Liver (tissue), 3 donors: ENCODE data around the gene MUC6.

Source experiments
- EGR1 ChIP-seq, 2 donors: IDR thresholded peaks; 2 replicates each; pipeline ENCODE4 v1.6.1; 2016 to 2018; ENCODE audit warnings: antibody characterized with exemption in 2 of 2, low read depth in 2 of 2
- FOXA2 ChIP-seq: IDR thresholded peaks from 2 replicates; pipeline ENCODE4 v1.6.1; 2016; ENCODE audit warnings: antibody characterized with exemption
- GABPA ChIP-seq, 2 donors: IDR thresholded peaks in 1 of 2; conservative IDR thresholded peaks in 1 of 2; 2 replicates each; pipeline ENCODE4 v1.6.1; 2016; ENCODE audit warnings: antibody characterized with exemption in 2 of 2, mild to moderate bottlenecking in 1 of 2, moderate library complexity in 1 of 2
- JUND ChIP-seq, 2 donors: IDR thresholded peaks; 2 replicates each; pipeline ENCODE4 v1.6.1; 2016; ENCODE audit warnings: antibody characterized with exemption in 2 of 2
- RAD21 ChIP-seq, 2 donors: IDR thresholded peaks; 2 replicates each; pipeline ENCODE4 v1.6.1; 2016; ENCODE audit warnings: antibody characterized with exemption in 2 of 2, mild to moderate bottlenecking in 2 of 2
- RXRA ChIP-seq, 2 donors: IDR thresholded peaks; 2 replicates each; pipeline ENCODE4 v1.6.1; 2017 to 2018; ENCODE audit warnings: antibody characterized with exemption in 2 of 2, mild to moderate bottlenecking in 1 of 2
- SP1 ChIP-seq: IDR thresholded peaks from 2 replicates; pipeline ENCODE4 v1.6.1; 2018; ENCODE audit warnings: antibody characterized with exemption, mild to moderate bottlenecking
- TAF1 ChIP-seq: conservative IDR thresholded peaks from 2 replicates; pipeline ENCODE4 v1.6.1; 2016; ENCODE audit warnings: antibody characterized with exemption, mild to moderate bottlenecking
- TF ChIP-seq, protein P1 (sequence below): fragments of 150-350 bp; IDR thresholded peaks from 2 replicates; pipeline ENCODE4 v1.5.1; 2017; ENCODE audit warnings: improper control_type of control experiment, low read depth, low read length; ENCODE audit not compliant: missing input control
- TF ChIP-seq, protein P2 (sequence below): IDR thresholded peaks from 2 replicates; pipeline ENCODE4 v1.6.1; 2016; ENCODE audit warnings: antibody characterized with exemption
- TF ChIP-seq, protein P3 (sequence below): IDR thresholded peaks from 2 replicates; pipeline ENCODE4 v1.6.1; 2016; ENCODE audit warnings: antibody characterized with exemption, mild to moderate bottlenecking
- TF ChIP-seq, protein P4 (sequence below): IDR thresholded peaks from 2 replicates; pipeline ENCODE4 v1.6.1; 2016; ENCODE audit warnings: antibody characterized with exemption
- TF ChIP-seq, protein P5 (sequence below): IDR thresholded peaks from 2 replicates; pipeline ENCODE4 v1.6.1; 2016; ENCODE audit warnings: antibody characterized with exemption
- donor health status: healthy.
- donor health status: healthy.

DNA sequence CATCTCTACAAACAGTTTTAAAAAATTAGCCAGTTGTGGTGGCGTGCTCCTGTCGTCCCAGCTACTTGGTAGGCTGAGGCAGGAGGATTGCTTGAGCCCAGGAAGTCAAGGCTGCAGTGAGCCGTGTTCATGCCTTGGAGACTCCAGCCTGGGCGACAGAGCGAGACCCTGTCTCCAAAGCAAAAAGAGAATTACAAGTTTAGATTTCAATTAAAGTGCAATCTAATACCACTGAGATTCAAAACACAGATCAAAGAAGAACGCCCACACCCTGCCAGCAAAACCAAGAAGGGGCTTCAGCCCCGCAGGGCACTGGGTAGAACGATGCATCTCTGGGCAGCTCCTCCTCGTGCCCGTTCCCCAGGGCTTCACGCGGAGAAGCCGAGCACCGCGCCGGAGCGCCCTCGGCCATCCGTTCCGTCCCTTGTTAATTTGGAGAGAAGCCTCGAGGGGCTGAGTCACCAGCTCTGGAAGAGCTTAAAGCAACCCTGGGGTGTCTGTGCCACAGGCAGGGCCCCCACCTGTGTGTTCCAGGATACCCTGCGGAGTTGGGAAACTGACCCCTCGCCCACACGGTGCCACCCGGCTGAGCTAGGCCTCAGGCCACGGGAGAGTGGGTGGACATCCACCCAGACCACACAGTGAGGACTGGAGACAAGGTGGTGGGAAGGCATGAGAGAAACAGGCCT lies 63.9 kb downstream of the MUC6 start:
- TF ChIP-seq, protein P1, sequence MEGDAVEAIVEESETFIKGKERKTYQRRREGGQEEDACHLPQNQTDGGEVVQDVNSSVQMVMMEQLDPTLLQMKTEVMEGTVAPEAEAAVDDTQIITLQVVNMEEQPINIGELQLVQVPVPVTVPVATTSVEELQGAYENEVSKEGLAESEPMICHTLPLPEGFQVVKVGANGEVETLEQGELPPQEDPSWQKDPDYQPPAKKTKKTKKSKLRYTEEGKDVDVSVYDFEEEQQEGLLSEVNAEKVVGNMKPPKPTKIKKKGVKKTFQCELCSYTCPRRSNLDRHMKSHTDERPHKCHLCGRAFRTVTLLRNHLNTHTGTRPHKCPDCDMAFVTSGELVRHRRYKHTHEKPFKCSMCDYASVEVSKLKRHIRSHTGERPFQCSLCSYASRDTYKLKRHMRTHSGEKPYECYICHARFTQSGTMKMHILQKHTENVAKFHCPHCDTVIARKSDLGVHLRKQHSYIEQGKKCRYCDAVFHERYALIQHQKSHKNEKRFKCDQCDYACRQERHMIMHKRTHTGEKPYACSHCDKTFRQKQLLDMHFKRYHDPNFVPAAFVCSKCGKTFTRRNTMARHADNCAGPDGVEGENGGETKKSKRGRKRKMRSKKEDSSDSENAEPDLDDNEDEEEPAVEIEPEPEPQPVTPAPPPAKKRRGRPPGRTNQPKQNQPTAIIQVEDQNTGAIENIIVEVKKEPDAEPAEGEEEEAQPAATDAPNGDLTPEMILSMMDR: no peak
- TF ChIP-seq, protein P2, sequence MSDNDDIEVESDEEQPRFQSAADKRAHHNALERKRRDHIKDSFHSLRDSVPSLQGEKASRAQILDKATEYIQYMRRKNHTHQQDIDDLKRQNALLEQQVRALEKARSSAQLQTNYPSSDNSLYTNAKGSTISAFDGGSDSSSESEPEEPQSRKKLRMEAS: no peak
- TF ChIP-seq RAD21 (IDR thresholded peaks at IDR 0.05) (no peak), GABPA (IDR thresholded peaks at IDR 0.05 in 1 of 2, conservative IDR thresholded peaks at IDR 0.05 in 1 of 2) (no peak), RXRA (IDR thresholded peaks at IDR 0.05) (no peak), TAF1 (no peak), SP1 (no peak), JUND (IDR thresholded peaks at IDR 0.05) (no peak), FOXA2 (no peak), EGR1 (IDR thresholded peaks at IDR 0.05; ENCODE audit: low read depth in 2 of 2) (no peak)
- TF ChIP-seq, protein P3, sequence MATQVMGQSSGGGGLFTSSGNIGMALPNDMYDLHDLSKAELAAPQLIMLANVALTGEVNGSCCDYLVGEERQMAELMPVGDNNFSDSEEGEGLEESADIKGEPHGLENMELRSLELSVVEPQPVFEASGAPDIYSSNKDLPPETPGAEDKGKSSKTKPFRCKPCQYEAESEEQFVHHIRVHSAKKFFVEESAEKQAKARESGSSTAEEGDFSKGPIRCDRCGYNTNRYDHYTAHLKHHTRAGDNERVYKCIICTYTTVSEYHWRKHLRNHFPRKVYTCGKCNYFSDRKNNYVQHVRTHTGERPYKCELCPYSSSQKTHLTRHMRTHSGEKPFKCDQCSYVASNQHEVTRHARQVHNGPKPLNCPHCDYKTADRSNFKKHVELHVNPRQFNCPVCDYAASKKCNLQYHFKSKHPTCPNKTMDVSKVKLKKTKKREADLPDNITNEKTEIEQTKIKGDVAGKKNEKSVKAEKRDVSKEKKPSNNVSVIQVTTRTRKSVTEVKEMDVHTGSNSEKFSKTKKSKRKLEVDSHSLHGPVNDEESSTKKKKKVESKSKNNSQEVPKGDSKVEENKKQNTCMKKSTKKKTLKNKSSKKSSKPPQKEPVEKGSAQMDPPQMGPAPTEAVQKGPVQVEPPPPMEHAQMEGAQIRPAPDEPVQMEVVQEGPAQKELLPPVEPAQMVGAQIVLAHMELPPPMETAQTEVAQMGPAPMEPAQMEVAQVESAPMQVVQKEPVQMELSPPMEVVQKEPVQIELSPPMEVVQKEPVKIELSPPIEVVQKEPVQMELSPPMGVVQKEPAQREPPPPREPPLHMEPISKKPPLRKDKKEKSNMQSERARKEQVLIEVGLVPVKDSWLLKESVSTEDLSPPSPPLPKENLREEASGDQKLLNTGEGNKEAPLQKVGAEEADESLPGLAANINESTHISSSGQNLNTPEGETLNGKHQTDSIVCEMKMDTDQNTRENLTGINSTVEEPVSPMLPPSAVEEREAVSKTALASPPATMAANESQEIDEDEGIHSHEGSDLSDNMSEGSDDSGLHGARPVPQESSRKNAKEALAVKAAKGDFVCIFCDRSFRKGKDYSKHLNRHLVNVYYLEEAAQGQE: no peak
- TF ChIP-seq, protein P4, sequence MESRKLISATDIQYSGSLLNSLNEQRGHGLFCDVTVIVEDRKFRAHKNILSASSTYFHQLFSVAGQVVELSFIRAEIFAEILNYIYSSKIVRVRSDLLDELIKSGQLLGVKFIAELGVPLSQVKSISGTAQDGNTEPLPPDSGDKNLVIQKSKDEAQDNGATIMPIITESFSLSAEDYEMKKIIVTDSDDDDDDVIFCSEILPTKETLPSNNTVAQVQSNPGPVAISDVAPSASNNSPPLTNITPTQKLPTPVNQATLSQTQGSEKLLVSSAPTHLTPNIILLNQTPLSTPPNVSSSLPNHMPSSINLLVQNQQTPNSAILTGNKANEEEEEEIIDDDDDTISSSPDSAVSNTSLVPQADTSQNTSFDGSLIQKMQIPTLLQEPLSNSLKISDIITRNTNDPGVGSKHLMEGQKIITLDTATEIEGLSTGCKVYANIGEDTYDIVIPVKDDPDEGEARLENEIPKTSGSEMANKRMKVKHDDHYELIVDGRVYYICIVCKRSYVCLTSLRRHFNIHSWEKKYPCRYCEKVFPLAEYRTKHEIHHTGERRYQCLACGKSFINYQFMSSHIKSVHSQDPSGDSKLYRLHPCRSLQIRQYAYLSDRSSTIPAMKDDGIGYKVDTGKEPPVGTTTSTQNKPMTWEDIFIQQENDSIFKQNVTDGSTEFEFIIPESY: no peak
- TF ChIP-seq, protein P5, sequence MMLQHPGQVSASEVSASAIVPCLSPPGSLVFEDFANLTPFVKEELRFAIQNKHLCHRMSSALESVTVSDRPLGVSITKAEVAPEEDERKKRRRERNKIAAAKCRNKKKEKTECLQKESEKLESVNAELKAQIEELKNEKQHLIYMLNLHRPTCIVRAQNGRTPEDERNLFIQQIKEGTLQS: no peak
